D341Med (cell line): ENCODE results near the gene SGK1.
"Not testable (repeated sequence)": the region's sequence is repeated elsewhere in the genome, so short reads cannot be mapped to it uniquely, and the experiment has no call there.

Experiments
- DNase-seq: peaks from one replicate; pipeline ENCODE4 v3.0.0; 2012; ENCODE audit warnings: low spot score

The SGK1 gene

GRCh38 chr6:134304381-134304780, 13.5 kb downstream of the SGK1 start:
- DNase-seq, result not testable (repeated sequence)

DNA sequence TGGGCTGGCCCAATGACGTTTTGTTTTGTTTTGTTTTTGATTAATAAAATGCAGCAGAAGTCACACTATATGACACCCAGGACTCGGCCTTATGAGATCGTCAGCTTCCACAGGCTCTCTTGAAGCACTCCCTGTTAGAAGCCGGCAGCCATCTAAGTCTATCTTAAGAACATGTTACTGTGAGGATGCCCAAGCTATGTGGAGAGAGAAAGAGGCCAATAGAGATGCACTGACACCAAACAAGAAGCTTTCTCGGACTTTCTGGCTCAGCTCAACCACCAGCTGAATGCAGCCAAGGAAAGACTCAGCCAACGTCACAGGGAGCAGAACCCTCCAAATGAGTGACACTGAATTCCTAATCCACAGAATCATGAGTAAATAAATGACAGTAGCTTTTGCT, 14.0 kb downstream of the SGK1 start:
- DNase-seq, result no peak

DNA sequence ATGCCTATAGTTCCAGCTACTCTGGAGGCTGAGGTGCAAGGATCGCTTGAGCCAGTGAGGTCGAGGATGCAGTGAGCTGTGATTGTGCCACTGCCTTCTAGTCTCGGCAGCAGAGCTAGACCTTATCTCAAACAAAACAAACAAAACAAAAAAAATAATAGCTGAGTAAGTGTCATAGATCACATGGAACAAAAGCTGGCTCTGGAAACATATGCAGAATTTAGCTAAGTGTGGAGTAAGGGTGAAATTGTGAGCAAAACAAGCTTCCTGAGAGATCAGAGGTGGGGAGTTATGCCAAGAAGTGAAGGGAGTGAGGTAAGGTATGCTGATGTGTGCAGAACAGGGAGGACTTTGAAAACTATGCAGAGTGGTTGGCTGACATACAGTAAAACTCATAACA, 18.7 kb downstream of the SGK1 start:
- no peak for DNase-seq

DNA sequence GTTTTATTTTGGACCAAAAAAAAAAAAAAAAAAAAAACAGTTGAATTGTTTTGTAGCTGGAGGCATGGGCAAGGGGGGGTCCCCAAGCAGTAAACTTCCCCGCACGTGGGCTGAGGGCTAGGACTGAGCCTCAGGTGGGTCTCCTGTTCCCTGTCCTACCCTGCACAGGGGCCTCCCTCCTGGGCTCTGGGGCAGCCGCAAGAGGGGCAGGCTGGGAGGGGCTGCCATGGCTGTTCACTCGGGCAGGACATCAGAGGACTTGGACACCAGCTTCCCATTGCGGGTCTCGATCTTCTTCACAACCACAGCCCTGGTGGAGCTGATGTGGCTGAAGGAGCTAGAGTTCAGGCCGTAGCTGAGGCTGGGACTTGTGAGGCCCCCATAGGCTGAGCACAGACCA, 21.1 kb downstream of the SGK1 start:
- DNase-seq, result no peak

DNA sequence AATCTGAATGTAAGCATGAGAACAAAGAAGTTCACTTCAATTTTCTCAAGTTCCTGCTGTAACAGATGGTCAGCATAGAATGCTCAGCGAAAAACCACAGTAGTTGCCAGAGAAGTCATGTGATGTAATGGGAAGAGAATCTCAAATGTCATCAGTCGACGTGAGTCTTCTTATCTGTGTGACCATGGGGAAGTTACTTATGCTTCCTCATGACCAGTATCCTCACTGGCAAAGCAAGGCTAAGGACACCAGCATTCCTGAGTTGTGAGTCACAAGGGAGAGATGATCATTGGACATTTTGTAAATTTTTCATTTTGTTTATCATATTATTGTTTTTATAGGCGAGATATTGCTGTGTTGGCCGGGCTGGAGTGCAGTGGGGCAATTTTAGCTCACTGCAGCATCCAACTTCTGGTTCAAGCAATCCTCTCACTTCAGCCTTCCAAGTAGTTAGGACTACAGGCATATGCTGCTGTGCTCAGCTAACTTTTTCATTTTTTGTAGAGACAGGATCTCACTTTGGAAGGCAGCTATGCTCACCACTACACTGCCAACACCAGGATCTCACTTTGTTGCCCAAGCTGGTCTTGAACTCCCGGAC, 21.9 kb downstream of the SGK1 start:
- DNase-seq, result no peak

GRCh38 chr6:134293659-134294161, 24.2 kb downstream of the SGK1 start:
- DNase-seq, result no peak

DNA sequence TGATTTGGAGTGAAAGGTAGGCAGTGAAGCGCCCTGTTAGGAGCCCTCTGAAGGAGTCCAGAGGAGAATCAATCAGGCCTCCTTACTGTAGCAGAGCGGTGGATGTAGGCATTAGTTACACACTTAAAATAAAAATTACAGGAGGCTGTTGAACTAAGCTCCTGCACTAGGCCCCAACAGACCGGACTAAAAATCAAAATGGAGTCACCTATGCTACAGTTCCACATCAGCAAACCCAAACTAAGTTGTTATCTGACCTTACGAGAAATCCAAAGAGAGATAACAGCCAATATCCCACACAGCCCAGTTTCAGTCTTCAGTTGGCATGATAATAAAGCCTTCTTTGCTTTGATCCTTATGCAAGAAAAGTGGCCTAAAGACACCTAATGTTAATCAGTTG, 26.8 kb downstream of the SGK1 start:
- DNase-seq, result no peak

DNA sequence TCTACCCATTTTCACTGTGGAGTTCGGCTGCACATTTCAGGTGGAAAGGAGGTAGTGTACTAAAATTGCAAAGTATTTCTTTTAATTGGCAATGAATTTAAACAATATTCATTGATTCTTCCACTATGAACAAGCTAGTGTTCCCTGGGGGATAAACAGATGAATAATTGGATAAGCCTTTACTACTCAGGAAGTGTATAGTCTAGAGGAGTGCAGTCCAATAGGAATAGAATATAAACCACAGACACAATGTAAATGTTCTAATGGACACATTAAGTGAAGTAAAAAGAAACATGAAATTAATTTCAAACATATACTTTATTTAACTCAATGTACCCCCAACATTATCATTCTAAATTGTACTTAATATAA, 28.7 kb downstream of the SGK1 start:
- no peak for DNase-seq

DNA sequence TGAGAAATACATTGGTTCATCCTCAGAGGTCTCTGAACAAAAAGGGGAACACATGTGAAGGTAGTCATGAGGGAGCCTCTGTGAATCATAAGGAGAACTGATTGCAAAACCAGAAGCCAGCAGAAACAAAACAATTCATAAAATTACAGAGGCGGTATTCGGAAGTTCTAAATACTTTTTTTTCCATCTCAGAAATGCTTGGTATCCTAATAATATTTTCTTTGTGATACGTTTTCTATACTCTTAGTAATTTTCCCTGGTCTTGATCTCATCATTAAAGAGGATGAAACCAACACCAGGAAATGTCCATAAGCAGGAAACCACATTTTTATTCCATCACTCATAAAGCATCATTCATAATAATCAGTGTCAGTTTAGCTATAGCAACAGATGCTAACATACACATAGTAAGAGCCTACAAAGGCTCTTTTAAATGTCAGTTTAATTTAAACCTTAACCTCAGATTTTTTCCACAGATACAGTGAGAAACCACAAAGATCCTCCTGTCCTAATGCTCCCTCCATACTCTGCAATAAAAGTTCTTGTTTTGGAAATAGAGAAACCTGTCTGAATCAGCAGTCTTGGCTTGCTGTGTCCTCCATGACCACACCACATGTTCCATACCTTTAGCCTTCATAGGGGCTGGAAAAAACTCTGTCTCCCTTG, 29.2 kb downstream of the SGK1 start:
- DNase-seq, result no peak

GRCh38 chr6:134287859-134288537, 29.9 kb downstream of the SGK1 start:
- no peak for DNase-seq

GRCh38 chr6:134282816-134283215, 35.1 kb downstream of the SGK1 start:
- no peak for DNase-seq

GRCh38 chr6:134281388-134281787, 36.5 kb downstream of the SGK1 start:
- DNase-seq, result no peak

- no peak for DNase-seq
Measured at GRCh38 chr6:134278000-134278399, 39.9 kb downstream of the SGK1 start.

DNA sequence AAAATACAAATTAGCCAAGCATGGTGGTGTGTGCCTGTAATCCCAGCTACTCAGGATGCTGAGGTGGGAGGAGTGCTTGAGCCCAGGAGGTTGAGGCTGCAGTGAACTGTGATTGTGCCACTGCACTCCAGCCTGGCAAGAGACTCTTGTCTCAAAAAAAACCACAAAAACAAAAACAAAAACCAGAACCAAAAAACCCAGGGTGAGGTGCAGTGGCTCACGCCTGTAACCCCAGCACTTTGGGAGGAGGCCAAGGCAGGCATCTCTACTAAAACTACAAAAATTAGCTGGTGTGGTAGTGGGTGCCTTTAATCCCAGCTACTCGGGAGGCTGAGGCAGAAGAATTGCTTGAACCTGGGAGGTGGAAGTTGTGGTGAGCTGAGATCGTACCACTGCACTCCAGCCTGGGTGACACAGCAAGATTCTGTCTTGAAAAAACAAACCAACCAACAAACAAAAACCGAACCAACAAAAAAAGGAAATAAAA, 41.0 kb downstream of the SGK1 start:
- not testable (repeated sequence) for DNase-seq

GRCh38 chr6:134272374-134272773, 45.5 kb downstream of the SGK1 start:
- no peak for DNase-seq

- peak; percentile 27 for DNase-seq
Measured at GRCh38 chr6:134267917-134268361, 50.0 kb downstream of the SGK1 start.

DNA sequence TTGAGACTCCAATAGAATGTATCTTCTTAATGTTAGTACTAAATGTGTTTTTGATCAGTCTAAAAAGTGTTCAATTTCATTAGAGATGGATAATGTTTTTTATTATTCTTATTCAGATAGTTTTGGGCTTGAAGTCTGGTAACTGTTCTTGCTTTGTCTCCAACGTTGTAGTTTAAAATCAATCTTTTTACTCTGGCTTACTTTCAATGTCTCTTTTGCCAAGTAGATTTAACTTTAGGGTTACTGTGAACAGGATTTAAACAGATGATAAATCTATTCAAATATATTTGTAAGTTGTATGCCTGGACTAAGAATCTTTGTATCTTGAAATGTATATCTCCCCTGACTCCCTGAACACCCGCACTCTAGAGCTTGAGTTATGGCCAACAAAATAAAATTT, 51.1 kb downstream of the SGK1 start:
- DNase-seq, result no peak

DNA sequence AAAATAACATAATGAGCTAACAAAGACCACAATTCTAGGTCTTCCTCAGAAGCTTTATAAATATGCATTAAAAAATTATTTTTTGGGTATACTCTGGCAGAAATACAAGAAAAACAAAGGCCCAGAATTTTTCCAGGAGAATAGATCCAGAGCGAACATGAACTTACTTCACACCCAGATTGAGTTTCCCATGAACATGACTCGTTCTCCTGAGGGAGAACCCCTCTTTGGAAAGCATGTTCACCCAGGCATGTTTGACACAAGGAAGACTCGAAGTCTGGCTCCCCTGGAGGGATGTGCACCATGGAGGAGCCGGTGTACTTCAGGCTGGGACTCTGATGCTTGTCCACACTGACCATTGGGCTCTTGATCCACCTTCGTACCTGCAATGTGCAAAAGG, 56.1 kb downstream of the SGK1 start:
- no peak for DNase-seq

- DNase-seq, result no peak
Measured at GRCh38 chr6:134258849-134259306, 59.0 kb downstream of the SGK1 start.

- DNase-seq, result no peak
Measured at GRCh38 chr6:134257516-134257915, 60.4 kb downstream of the SGK1 start.

DNA sequence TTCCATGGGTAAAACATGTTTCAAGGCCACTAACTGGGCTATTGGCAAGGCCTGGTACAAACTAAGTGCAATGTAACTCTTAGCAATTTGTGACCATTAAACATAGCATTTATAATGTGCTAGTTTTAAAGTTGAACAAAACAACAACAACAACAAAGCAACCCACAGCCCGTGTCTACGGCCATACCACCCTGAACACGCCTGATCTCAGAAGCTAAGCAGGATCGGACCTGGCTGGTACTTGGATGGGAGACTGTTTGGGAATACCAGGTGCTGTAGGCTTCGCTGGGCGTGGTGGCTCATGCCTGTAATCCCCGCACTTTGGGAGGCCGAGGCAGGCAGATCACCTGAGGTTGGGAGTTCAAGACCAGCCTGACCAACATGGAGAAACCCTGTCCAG, 61.0 kb downstream of the SGK1 start:
- DNase-seq, result no peak

- not testable (repeated sequence) for DNase-seq
Measured at GRCh38 chr6:134255280-134255679, 62.6 kb downstream of the SGK1 start.

- no peak for DNase-seq
Measured at GRCh38 chr6:134254118-134254517, 63.8 kb downstream of the SGK1 start.
